Sigmoid colon (tissue), 7 donors: ENCODE results near the gene CAMK4. TPM values are rescaled to one million over a fixed set of nuclear protein-coding genes. Genes with fewer than 3 reads are reported as not detected.
"Not testable (repeated sequence)": the region's sequence is repeated elsewhere in the genome, so short reads cannot be mapped to it uniquely, and the experiment has no call there.

Experiments used
- DNase-seq: peaks from one replicate; pipeline ENCODE4 v3.0.0-alpha.2; 2019
- H3K27ac ChIP-seq, 4 donors: fragments of 200-600 bp; sonication (generic); one replicate each; pipeline ENCODE4 v1.5.1; 2016 to 2019; ENCODE audit warnings: mild to moderate bottlenecking in 1 of 4
- H3K27me3 ChIP-seq, 3 donors: fragments of 200-600 bp; sonication (generic); one replicate each; pipeline ENCODE4 v1.5.1; 2019; ENCODE audit warnings: mild to moderate bottlenecking in 1 of 3
- H3K36me3 ChIP-seq, 4 donors: fragments of 200-600 bp; sonication (generic); one replicate each; pipeline ENCODE4 v1.5.1; 2016 to 2019
- H3K4me1 ChIP-seq, 4 donors: fragments of 200-600 bp; sonication (generic); one replicate each; pipeline ENCODE4 v1.5.1; 2017 to 2019
- H3K4me3 ChIP-seq, 4 donors: fragments of 200-600 bp; sonication (generic); one replicate each; pipeline ENCODE4 v1.5.1; 2017 to 2019; ENCODE audit warnings: mild to moderate bottlenecking in 2 of 4, moderate library complexity in 1 of 4
- H3K9me3 ChIP-seq, 4 donors: fragments of 200-600 bp in 3 of 4; sonication (generic) in 3 of 4; one replicate each; pipeline versions ENCODE4 v1.5.1 to v1.6.1; 2013 to 2019
- EP300 ChIP-seq, 4 donors: sonication (generic); formaldehyde crosslinking; IDR thresholded peaks; one replicate each; pipeline ENCODE4 v1.6.1; 2017; ENCODE audit warnings: antibody characterized with exemption in 4 of 4
- POLR2A ChIP-seq, 2 donors: fragments of 450-650 bp; IDR thresholded peaks; one replicate each; pipeline ENCODE4 v1.6.1; 2016; ENCODE audit warnings: antibody characterized with exemption in 2 of 2, mild to moderate bottlenecking in 2 of 2, moderate library complexity in 2 of 2
- POLR2AphosphoS5 ChIP-seq, 4 donors: sonication (generic); formaldehyde crosslinking; IDR thresholded peaks; one replicate each; pipeline ENCODE4 v1.6.1; 2017; ENCODE audit warnings: antibody characterized with exemption in 4 of 4
- WGBS, 2 donors: extraction: QIAGEN DNeasy Blood & Tissue Kit; methylation state at CpG; one replicate each; pipeline ENCODE4 v1.1.7; 2013; 5-methylcytosine and 5-hydroxymethylcytosine counted together
- intact Hi-C: fragments of 100-400 bp; cut with DNase I; formaldehyde crosslinking; loops from one replicate; pipeline ENCODE4 v1.15.1; 2023
- polyA plus RNA-seq, 3 donors: library from polyadenylated mRNA; stranded (reverse); fragments of 200-250 nt; gene quantifications; one replicate each; pipeline ENCODE4 v1.2.3, GENCODE V29; 2013
- total RNA-seq, 4 donors: library from RNA; depleted of rRNA; stranded (reverse); fragments of >200 nt; gene quantifications; one replicate each; pipeline ENCODE4 v1.1.0, GENCODE V29; 2016
- TF ChIP-seq, protein P1 (sequence below), 4 experiments: fragments of 450-650 bp in 3 of 4; fragments of 200-600 bp in 1 of 4; IDR thresholded peaks; one replicate each; pipeline ENCODE4 v1.5.1; 2016 to 2019; ENCODE audit warnings: antibody characterized with exemption in 4 of 4, mild to moderate bottlenecking in 3 of 4, moderate library complexity in 2 of 4
- donor health status: healthy with polysubstance abuse.
- donor health status: Bipolar disorder and iron deficiency.
- donor health status: healthy.

The CAMK4 gene
- total and polyA plus RNA-seq, 7 donors = 0.23 to 4.0 (median 2.3) TPM

DNA sequence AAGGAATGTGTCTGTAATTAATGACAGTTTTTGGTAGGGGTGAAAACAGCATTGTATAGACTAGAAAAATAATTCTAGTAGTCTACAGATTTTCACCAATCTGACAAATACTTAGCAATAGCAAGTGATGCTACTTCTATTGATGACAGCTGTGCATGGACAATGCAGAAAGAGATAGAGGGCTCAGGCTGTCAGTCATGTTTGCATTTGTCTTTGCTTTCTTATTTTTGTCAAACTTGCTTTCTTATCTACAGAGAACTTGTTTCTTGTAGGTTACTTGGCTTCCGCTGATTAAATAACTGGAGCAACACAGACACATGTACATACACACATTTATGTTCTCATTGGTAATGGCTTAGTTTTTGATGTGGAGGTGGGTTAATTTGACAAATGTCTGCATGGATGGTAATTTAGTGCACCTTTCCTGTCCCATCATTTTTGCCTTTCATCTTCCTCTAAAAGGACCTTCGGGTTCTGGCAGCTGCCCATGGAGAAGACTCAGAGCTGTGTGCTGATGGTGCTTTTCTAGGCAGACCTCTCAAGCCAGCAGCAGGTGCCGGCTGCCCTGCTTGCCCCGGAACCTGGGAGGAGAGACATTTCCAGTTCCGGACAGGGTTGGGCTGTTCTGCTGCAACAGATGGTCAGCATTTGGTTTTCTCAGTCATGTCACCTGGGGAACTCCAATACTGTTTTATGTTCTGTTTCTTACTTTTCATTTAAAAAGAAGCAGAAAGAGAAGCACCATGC lies 28.8 kb downstream of the CAMK4 start:
- no peaks in the 10 kb centered on the region for H3K36me3 ChIP-seq
- WGBS, 2 donors = 66 to 77% methylated on average over 5 of the region's 5 CpGs
- no peaks in the 10 kb centered on the region for H3K4me1 ChIP-seq
- no peak for DNase-seq
- H3K4me3 ChIP-seq = no peak overlapping the region
- intact Hi-C loops = no loop called here
- no peaks in the 10 kb centered on the region for H3K9me3 ChIP-seq
- H3K27me3 ChIP-seq = no peaks in the 10 kb centered on the region
- no peak overlapping the region for H3K27ac ChIP-seq
- TF ChIP-seq EP300 (IDR thresholded peaks at IDR 0.05) = no peak
- no peak for TF ChIP-seq POLR2AphosphoS5 (IDR thresholded peaks at IDR 0.05)
- TF ChIP-seq POLR2A (IDR thresholded peaks at IDR 0.05) = no peak
- TF ChIP-seq, protein P1, sequence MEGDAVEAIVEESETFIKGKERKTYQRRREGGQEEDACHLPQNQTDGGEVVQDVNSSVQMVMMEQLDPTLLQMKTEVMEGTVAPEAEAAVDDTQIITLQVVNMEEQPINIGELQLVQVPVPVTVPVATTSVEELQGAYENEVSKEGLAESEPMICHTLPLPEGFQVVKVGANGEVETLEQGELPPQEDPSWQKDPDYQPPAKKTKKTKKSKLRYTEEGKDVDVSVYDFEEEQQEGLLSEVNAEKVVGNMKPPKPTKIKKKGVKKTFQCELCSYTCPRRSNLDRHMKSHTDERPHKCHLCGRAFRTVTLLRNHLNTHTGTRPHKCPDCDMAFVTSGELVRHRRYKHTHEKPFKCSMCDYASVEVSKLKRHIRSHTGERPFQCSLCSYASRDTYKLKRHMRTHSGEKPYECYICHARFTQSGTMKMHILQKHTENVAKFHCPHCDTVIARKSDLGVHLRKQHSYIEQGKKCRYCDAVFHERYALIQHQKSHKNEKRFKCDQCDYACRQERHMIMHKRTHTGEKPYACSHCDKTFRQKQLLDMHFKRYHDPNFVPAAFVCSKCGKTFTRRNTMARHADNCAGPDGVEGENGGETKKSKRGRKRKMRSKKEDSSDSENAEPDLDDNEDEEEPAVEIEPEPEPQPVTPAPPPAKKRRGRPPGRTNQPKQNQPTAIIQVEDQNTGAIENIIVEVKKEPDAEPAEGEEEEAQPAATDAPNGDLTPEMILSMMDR (IDR thresholded peaks at IDR 0.05) = no peak

DNA sequence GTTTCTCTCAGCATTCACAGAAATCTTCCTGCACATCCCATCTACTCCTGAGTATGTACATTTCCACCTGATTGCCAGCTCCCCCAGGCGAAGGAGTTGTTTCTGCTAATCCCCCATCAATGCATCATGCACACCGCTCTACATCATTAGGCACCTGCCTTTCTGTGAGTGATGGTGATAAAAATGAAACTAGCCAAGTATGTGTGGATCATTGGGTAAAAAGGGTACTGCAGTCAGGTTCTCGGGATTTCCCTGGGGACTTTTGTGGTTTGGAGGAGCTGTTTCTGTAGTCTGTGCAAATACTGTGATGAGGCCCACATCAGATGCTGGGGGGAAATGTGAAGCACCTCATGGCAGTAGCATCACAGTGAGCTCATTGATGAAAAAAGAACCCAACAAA lies 30.4 kb downstream of the CAMK4 start:
- Histone ChIP-seq H3K9me3 (no peaks in the 10 kb centered on the region), H3K4me3 (no peak overlapping the region), H3K4me1 (no peaks in the 10 kb centered on the region), H3K27me3 (no peaks in the 10 kb centered on the region), H3K36me3 (no peaks in the 10 kb centered on the region), H3K27ac (no peak overlapping the region)
- no peak for TF ChIP-seq POLR2A (IDR thresholded peaks at IDR 0.05)
- TF ChIP-seq, protein P1 (IDR thresholded peaks at IDR 0.05) = no peak
- TF ChIP-seq POLR2AphosphoS5 (IDR thresholded peaks at IDR 0.05) = no peak
- no peak for TF ChIP-seq EP300 (IDR thresholded peaks at IDR 0.05)
- intact Hi-C loops = no loop called here
- DNase-seq = no peak
- 60 to 64% methylated on average over 3 of the region's 3 CpGs for WGBS, 2 donors

DNA sequence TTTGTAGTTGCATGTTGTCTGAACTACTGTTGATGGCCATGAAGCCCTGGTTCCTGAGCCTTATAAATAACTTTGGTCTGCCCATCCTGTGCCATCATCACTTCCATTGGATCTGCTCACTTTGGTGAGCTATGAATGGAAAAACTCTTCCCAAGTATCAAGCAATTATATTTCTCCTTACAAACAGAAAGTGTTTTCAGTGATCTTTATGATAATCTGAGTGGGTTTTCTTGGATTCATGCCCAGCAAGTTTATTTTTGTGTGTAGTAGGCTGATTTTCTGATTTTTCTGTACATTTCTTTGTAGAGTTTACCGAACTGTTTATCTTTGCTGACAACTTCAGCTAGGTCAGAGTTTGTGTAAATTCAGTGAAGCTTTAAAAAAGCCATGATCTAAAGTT lies 31.0 kb downstream of the CAMK4 start:
- Histone ChIP-seq H3K36me3 (no peaks in the 10 kb centered on the region), H3K9me3 (no peaks in the 10 kb centered on the region), H3K27me3 (no peaks in the 10 kb centered on the region), H3K27ac (no peak overlapping the region), H3K4me3 (no peak overlapping the region), H3K4me1 (no peaks in the 10 kb centered on the region)
- WGBS, 2 donors = 16 to 39% methylated on average over 1 of the region's 1 CpG
- no peak for DNase-seq
- intact Hi-C loops = no loop called here
- TF ChIP-seq POLR2AphosphoS5 (IDR thresholded peaks at IDR 0.05) (no peak), POLR2A (IDR thresholded peaks at IDR 0.05) (no peak), EP300 (IDR thresholded peaks at IDR 0.05) (no peak)
- TF ChIP-seq, protein P1 (IDR thresholded peaks at IDR 0.05) = no peak

DNA sequence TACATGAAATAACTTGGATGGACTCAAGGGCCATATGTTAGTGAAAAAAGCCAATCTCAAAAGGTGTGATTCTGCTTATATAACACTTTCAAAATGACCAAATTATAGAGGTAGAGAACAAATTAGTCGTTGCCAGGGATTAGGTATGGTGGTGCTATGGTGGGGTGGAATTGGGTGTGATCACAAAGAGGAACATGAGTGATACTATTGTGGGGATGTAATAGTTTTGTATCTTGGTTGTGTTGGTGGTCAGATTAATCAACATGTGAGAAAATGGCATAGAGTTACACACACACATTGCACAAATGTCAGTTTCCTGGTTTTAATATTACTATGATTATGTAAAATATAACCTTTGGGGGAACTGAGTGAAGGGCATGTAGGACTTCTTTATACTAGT lies 31.9 kb downstream of the CAMK4 start:
- intact Hi-C loops = no loop called here
- DNase-seq = no peak
- H3K36me3 ChIP-seq = no peaks in the 10 kb centered on the region
- H3K27ac ChIP-seq = no peak overlapping the region
- no peak overlapping the region for H3K4me3 ChIP-seq
- H3K9me3 ChIP-seq = no peaks in the 10 kb centered on the region
- no peaks in the 10 kb centered on the region for H3K27me3 ChIP-seq
- WGBS, 2 donors = 28 to 74% methylated on average over 1 of the region's 1 CpG
- H3K4me1 ChIP-seq = no peaks in the 10 kb centered on the region
- TF ChIP-seq, protein P1 (IDR thresholded peaks at IDR 0.05) = no peak
- TF ChIP-seq POLR2A (IDR thresholded peaks at IDR 0.05) = no peak
- no peak for TF ChIP-seq EP300 (IDR thresholded peaks at IDR 0.05)
- TF ChIP-seq POLR2AphosphoS5 (IDR thresholded peaks at IDR 0.05) = no peak

DNA sequence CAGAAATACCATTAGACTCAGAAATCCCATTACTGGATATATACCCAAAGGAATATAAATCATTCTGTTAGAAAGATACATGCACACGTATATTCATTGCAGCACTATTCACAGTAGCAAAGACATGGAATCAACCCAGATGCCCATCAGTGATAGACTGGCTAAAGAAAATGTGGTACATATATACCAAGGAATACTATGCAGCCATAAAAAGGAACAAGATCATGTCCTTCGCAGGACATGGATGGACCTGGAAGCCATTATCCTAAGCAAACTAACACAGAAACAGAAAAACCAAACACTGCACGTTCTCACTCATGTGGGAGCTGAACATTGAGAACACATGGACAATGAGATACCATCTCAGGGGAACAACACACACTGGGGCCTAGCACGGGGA lies 33.4 kb downstream of the CAMK4 start:
- intact Hi-C loops, H3K27ac ChIP-seq, H3K27me3 ChIP-seq, H3K36me3 ChIP-seq, H3K4me1 ChIP-seq, H3K4me3 ChIP-seq, DNase-seq, H3K9me3 ChIP-seq: not testable (repeated sequence)
- WGBS, 2 donors = 86 to 90% methylated on average over 4 of the region's 4 CpGs
